Neural progenitor cell (in vitro differentiated cells): ENCODE data around the gene ARHGAP26. TPM values are rescaled to one million over a fixed set of nuclear protein-coding genes. Genes with fewer than 3 reads are reported as not detected.

Experiments used
- DNase-seq: peaks from one replicate; pipeline ENCODE4 v3.0.0-alpha.2; 2016; ENCODE audit warnings: low spot score
- H2AFZ ChIP-seq: fragments of 200-600 bp; sonication (generic); replicated peaks from 2 replicates; pipeline ENCODE4 v1.6.1; 2016; ENCODE audit warnings: antibody characterized with exemption
- H3F3A ChIP-seq: fragments of 200-600 bp; sonication (generic); 2 replicates; pipeline ENCODE4 v1.6.1; 2016; ENCODE audit warnings: antibody characterized with exemption, low read depth
- H3K27ac ChIP-seq: fragments of 200-600 bp; sonication (generic); 2 replicates; pipeline ENCODE4 v1.5.1; 2016; ENCODE audit warnings: mild to moderate bottlenecking
- H3K27me3 ChIP-seq: fragments of 200-600 bp; sonication (generic); 2 replicates; pipeline ENCODE4 v1.6.1; 2016; ENCODE audit warnings: mild to moderate bottlenecking, moderate library complexity
- H3K36me3 ChIP-seq: fragments of 200-600 bp; sonication (generic); 2 replicates; pipeline ENCODE4 v1.5.1; 2016
- H3K4me1 ChIP-seq: fragments of 200-600 bp; sonication (generic); 2 replicates; pipeline ENCODE4 v1.6.1; 2016; ENCODE audit warnings: mixed run types
- H3K4me2 ChIP-seq: fragments of 200-600 bp; sonication (generic); 2 replicates; pipeline ENCODE4 v1.6.1; 2016
- H3K4me3 ChIP-seq: fragments of 200-600 bp; sonication (generic); 2 replicates; pipeline ENCODE4 v1.5.1; 2016
- H3K79me2 ChIP-seq: fragments of 200-600 bp; sonication (generic); 2 replicates; pipeline ENCODE4 v1.6.1; 2016; ENCODE audit warnings: low read depth
- H3K9ac ChIP-seq: fragments of 200-600 bp; sonication (generic); 2 replicates; pipeline ENCODE4 v1.6.1; 2016
- H3K9me3 ChIP-seq: fragments of 200-600 bp; sonication (generic); 2 replicates; pipeline ENCODE4 v1.5.1; 2016; ENCODE audit warnings: low read depth
- H4K20me1 ChIP-seq: fragments of 200-600 bp; sonication (generic); 2 replicates; pipeline ENCODE4 v1.6.1; 2016; ENCODE audit warnings: low read depth
- H3K27ac Mint-ChIP-seq: 3 replicates; pipeline ENCODE4 v1.8.0; 2021; ENCODE audit warnings: mixed read lengths
- H3K27me3 Mint-ChIP-seq: 2 replicates; pipeline ENCODE4 v1.8.0; 2022; ENCODE audit warnings: low read depth, mild to moderate bottlenecking, inconsistent platforms, moderate library complexity, mixed read lengths; ENCODE audit not compliant: insufficient read depth
- H3K36me3 Mint-ChIP-seq: 3 replicates; pipeline ENCODE4 v1.8.0; 2021; ENCODE audit warnings: mixed read lengths
- H3K4me1 Mint-ChIP-seq: 3 replicates; pipeline ENCODE4 v1.8.0; 2021; ENCODE audit warnings: mixed read lengths
- H3K4me3 Mint-ChIP-seq: 3 replicates; pipeline ENCODE4 v1.8.0; 2021; ENCODE audit warnings: mild to moderate bottlenecking, moderate library complexity, mixed read lengths
- H3K9me3 Mint-ChIP-seq: 3 replicates; pipeline ENCODE4 v1.8.0; 2020; ENCODE audit warnings: mixed read lengths
- CTCF ChIP-seq: fragments of 200-600 bp; sonication (generic); IDR thresholded peaks from 2 replicates; pipeline ENCODE4 v1.5.1; 2017; ENCODE audit warnings: antibody characterized with exemption, mild to moderate bottlenecking
- EZH2 ChIP-seq: fragments of 200-600 bp; sonication (generic); IDR thresholded peaks from 2 replicates; pipeline ENCODE4 v1.6.1; 2017; ENCODE audit warnings: antibody characterized with exemption, mild to moderate bottlenecking, moderate library complexity
- EZH2phosphoT487 ChIP-seq: fragments of 200-600 bp; sonication (generic); IDR thresholded peaks from 2 replicates; pipeline ENCODE4 v1.6.1; 2017; ENCODE audit warnings: antibody characterized with exemption
- total RNA-seq: library from RNA; depleted of rRNA; stranded (reverse); fragments of >200 nt; gene quantifications from 2 replicates; pipeline ENCODE4 v1.2.3, GENCODE V29; 2015; ENCODE audit warnings: low replicate concordance

Gene ARHGAP26
- total RNA-seq, 1 donor from 2014 or later, result 7.0 TPM

- DNase-seq, result no peak
- no peaks in the 10 kb centered on the region for H3K9me3 Mint-ChIP-seq
- Histone ChIP-seq H3F3A (peaks cover 8% of the 10 kb centered on the region), H3K79me2 (no peaks in the 10 kb centered on the region), H4K20me1 (peaks cover 1% of the 10 kb centered on the region), H3K27me3 (no peaks in the 10 kb centered on the region), H3K9me3 (no peaks in the 10 kb centered on the region), H3K36me3 (no peaks in the 10 kb centered on the region), H3K4me2 (no peak overlapping the region), H3K27ac (no peak overlapping the region), H3K9ac (no peak overlapping the region), H3K4me1 (peaks cover 12% of the 10 kb centered on the region), H3K4me3 (no peak overlapping the region), H2AFZ (no peak overlapping the region)
- H3K4me1 Mint-ChIP-seq, result peaks cover 28% of the 10 kb centered on the region
- no peak for TF ChIP-seq EZH2phosphoT487
- TF ChIP-seq CTCF, result no peak
- TF ChIP-seq EZH2, result no peak
- H3K36me3 Mint-ChIP-seq, result no peaks in the 10 kb centered on the region
- peaks cover 3% of the 10 kb centered on the region for H3K27me3 Mint-ChIP-seq
- H3K27ac Mint-ChIP-seq, result peak overlapping the region; percentile 8
- no peak overlapping the region for H3K4me3 Mint-ChIP-seq
Measured at GRCh38 chr5:142832263-142832662, 62.1 kb downstream of the ARHGAP26 start.

- H3K79me2 ChIP-seq, result no peaks in the 10 kb centered on the region
- H2AFZ ChIP-seq, result no peak overlapping the region
- no peak overlapping the region for H3K4me2 ChIP-seq
- peaks cover 5% of the 10 kb centered on the region for H4K20me1 ChIP-seq
- Mint-ChIP-seq H3K4me3 (no peak overlapping the region), H3K27me3 (peaks cover 3% of the 10 kb centered on the region), H3K36me3 (no peaks in the 10 kb centered on the region), H3K9me3 (no peaks in the 10 kb centered on the region), H3K27ac (no peak overlapping the region), H3K4me1 (peaks cover 28% of the 10 kb centered on the region)
- no peak for DNase-seq
- H3K27me3 ChIP-seq, result no peaks in the 10 kb centered on the region
- peaks cover 9% of the 10 kb centered on the region for H3F3A ChIP-seq
- no peak overlapping the region for H3K27ac ChIP-seq
- H3K4me3 ChIP-seq, result no peak overlapping the region
- H3K9me3 ChIP-seq, result no peaks in the 10 kb centered on the region
- no peak overlapping the region for H3K9ac ChIP-seq
- H3K36me3 ChIP-seq, result no peaks in the 10 kb centered on the region
- TF ChIP-seq EZH2 (no peak), EZH2phosphoT487 (no peak), CTCF (no peak)
- peaks cover 15% of the 10 kb centered on the region for H3K4me1 ChIP-seq
Measured at GRCh38 chr5:142833517-142834449, 63.6 kb downstream of the ARHGAP26 start.

- Mint-ChIP-seq H3K4me1 (peaks cover 28% of the 10 kb centered on the region), H3K4me3 (no peak overlapping the region), H3K27me3 (peaks cover 3% of the 10 kb centered on the region), H3K9me3 (no peaks in the 10 kb centered on the region), H3K36me3 (no peaks in the 10 kb centered on the region), H3K27ac (no peak overlapping the region)
- H3F3A ChIP-seq, result peaks cover 9% of the 10 kb centered on the region
- no peaks in the 10 kb centered on the region for H3K9me3 ChIP-seq
- DNase-seq, result no peak
- H3K9ac ChIP-seq, result no peak overlapping the region
- no peak for TF ChIP-seq EZH2
- TF ChIP-seq CTCF, result no peak
- no peak for TF ChIP-seq EZH2phosphoT487
- H3K79me2 ChIP-seq, result no peaks in the 10 kb centered on the region
- H3K4me2 ChIP-seq, result no peak overlapping the region
- H4K20me1 ChIP-seq, result peaks cover 5% of the 10 kb centered on the region
- H3K4me3 ChIP-seq, result no peak overlapping the region
- H3K4me1 ChIP-seq, result peaks cover 15% of the 10 kb centered on the region
- no peaks in the 10 kb centered on the region for H3K27me3 ChIP-seq
- H2AFZ ChIP-seq, result no peak overlapping the region
- H3K36me3 ChIP-seq, result no peaks in the 10 kb centered on the region
- H3K27ac ChIP-seq, result no peak overlapping the region
Measured at GRCh38 chr5:142834504-142834903, 64.3 kb downstream of the ARHGAP26 start.
